ENCODE measurements around the gene CDNF. TPM values are rescaled to one million over a fixed set of nuclear protein-coding genes. Genes with fewer than 3 reads are reported as not detected.
A peak's percentile ranks its signal among the peaks of the same experiment; 100 is the strongest.

The CDNF gene
- polyA plus RNA-seq, 1 donor (not counting 4 experiments of a cell fraction or from before 2014, with no cell fraction given): 1.4 TPM

DNA sequence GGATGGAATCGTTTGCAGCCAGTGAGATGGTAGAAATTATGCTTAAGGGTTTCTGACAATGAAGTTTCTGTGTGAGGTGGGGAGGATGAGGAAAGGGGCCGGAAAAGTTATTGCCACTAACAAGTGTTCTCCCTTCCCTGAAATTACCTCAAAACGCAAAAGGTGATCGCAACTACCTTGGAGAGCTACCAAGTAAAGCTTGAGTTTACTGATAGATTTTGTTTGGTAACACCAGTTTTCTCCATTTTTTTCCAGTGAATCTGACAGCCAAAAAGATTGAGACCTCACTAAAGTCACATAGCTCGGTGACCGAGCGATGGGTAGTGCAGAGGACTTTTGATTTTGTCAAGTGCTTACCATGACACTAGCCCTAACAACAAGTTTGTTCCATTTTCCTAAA is 42.4 kb upstream of the CDNF start:
- H3K4me1 ChIP-seq (ENCODE audit: control insufficient read depth, extremely low read depth, insufficient read depth, low read length): peaks cover 20% of the 10 kb centered on the region
- H3K9me3 ChIP-seq (ENCODE audit: control insufficient read depth, low read depth, low read length): no peaks in the 10 kb centered on the region
- peak overlapping the region; percentile 99 for H3K9ac ChIP-seq (ENCODE audit: control insufficient read depth, extremely low read depth, insufficient read depth, low read length)
- peak overlapping the region; percentile 76 for H2AFZ ChIP-seq (ENCODE audit: control insufficient read depth, low read length)
- DNase-seq (ENCODE audit: low read depth, low spot score) (no peak), FAIRE-seq (no peak)
- dilution Hi-C loops (cut with MboI; ENCODE audit: extremely low pct_ligation_motif_present, low sequenced_read_pairs): no loop called here
- H3K79me2 ChIP-seq (ENCODE audit: control insufficient read depth, insufficient read depth, low read length): peaks cover 77% of the 10 kb centered on the region
- peak overlapping the region; percentile 0 to 89 (median 80) for H3K4me3 ChIP-seq (ENCODE audit: control insufficient read depth in 2 of 3, extremely low read depth in 1 of 3, insufficient read depth in 2 of 3, low read depth in 1 of 3, low read length in 3 of 3)
- peaks cover 2 to 7% of the 10 kb centered on the region in 2 experiments for H3K36me3 ChIP-seq (ENCODE audit: control insufficient read depth in 2 of 2, extremely low read depth in 1 of 2, insufficient read depth in 2 of 2, low read length in 2 of 2)
- H3K27me3 ChIP-seq (ENCODE audit: control insufficient read depth, extremely low read depth, insufficient read depth, low read length): no peaks in the 10 kb centered on the region
- TF ChIP-seq EZH2 (IDR thresholded peaks at IDR 0.05; ENCODE audit: low read length): no peak
- TF ChIP-seq, protein P1, sequence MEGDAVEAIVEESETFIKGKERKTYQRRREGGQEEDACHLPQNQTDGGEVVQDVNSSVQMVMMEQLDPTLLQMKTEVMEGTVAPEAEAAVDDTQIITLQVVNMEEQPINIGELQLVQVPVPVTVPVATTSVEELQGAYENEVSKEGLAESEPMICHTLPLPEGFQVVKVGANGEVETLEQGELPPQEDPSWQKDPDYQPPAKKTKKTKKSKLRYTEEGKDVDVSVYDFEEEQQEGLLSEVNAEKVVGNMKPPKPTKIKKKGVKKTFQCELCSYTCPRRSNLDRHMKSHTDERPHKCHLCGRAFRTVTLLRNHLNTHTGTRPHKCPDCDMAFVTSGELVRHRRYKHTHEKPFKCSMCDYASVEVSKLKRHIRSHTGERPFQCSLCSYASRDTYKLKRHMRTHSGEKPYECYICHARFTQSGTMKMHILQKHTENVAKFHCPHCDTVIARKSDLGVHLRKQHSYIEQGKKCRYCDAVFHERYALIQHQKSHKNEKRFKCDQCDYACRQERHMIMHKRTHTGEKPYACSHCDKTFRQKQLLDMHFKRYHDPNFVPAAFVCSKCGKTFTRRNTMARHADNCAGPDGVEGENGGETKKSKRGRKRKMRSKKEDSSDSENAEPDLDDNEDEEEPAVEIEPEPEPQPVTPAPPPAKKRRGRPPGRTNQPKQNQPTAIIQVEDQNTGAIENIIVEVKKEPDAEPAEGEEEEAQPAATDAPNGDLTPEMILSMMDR (optimal IDR thresholded peaks at IDR 0.05 in 1 of 3, IDR thresholded peaks at IDR 0.05 in 1 of 3, conservative IDR thresholded peaks at IDR 0.05 in 1 of 3; ENCODE audit: extremely low read depth in 1 of 3, insufficient read depth in 2 of 3, low read length in 3 of 3): no peak
- H4K20me1 ChIP-seq (ENCODE audit: control insufficient read depth, extremely low read depth, insufficient read depth, low read length): no peaks in the 10 kb centered on the region
- H3K4me2 ChIP-seq (ENCODE audit: control insufficient read depth, extremely low read depth, insufficient read depth, low read depth, low read length): peak overlapping the region; percentile 97
- H3K9me1 ChIP-seq (ENCODE audit: control insufficient read depth, extremely low read depth, insufficient read depth, low read length): peaks cover 2% of the 10 kb centered on the region
- peak overlapping the region; percentile 96 for H3K27ac ChIP-seq (ENCODE audit: control insufficient read depth, insufficient read depth, low read length)

DNA sequence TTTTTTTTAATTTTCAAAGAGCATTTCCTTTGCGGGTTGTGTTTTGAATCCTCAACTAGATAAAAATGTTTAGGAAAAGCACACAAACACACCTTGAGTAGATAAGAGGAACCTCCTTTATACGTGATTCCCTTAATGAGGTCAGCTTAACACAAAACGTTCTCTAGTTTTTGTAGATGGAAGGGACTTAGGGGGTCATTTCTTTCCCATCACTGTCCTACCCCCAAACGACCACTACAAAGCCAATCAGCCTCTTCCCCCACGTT is 42.0 kb upstream of the CDNF start:
- Histone ChIP-seq H3K79me2 (ENCODE audit: control insufficient read depth, insufficient read depth, low read length) (peaks cover 73% of the 10 kb centered on the region), H3K27ac (ENCODE audit: control insufficient read depth, insufficient read depth, low read length) (peak overlapping the region; percentile 96), H3K9ac (ENCODE audit: control insufficient read depth, extremely low read depth, insufficient read depth, low read length) (peak overlapping the region; percentile 99), H3K36me3 (ENCODE audit: control insufficient read depth in 2 of 2, extremely low read depth in 1 of 2, insufficient read depth in 2 of 2, low read length in 2 of 2) (peaks cover 2 to 7% of the 10 kb centered on the region in 2 experiments), H3K9me3 (ENCODE audit: control insufficient read depth, low read depth, low read length) (no peaks in the 10 kb centered on the region), H3K4me2 (ENCODE audit: control insufficient read depth, extremely low read depth, insufficient read depth, low read depth, low read length) (peak overlapping the region; percentile 97), H3K4me1 (ENCODE audit: control insufficient read depth, extremely low read depth, insufficient read depth, low read length) (peaks cover 20% of the 10 kb centered on the region), H3K27me3 (ENCODE audit: control insufficient read depth, extremely low read depth, insufficient read depth, low read length) (no peaks in the 10 kb centered on the region), H3K4me3 (ENCODE audit: control insufficient read depth in 2 of 3, extremely low read depth in 1 of 3, insufficient read depth in 2 of 3, low read depth in 1 of 3, low read length in 3 of 3) (peak overlapping the region; percentile 80 to 100 (median 89)), H3K9me1 (ENCODE audit: control insufficient read depth, extremely low read depth, insufficient read depth, low read length) (peaks cover 2% of the 10 kb centered on the region), H4K20me1 (ENCODE audit: control insufficient read depth, extremely low read depth, insufficient read depth, low read length) (no peaks in the 10 kb centered on the region), H2AFZ (ENCODE audit: control insufficient read depth, low read length) (peak overlapping the region; percentile 76)
- dilution Hi-C loops (cut with MboI; ENCODE audit: extremely low pct_ligation_motif_present, low sequenced_read_pairs): no loop called here
- FAIRE-seq: no peak
- no peak for DNase-seq (ENCODE audit: low read depth, low spot score)
- no peak for TF ChIP-seq EZH2 (IDR thresholded peaks at IDR 0.05; ENCODE audit: low read length)
- TF ChIP-seq, protein P1 (optimal IDR thresholded peaks at IDR 0.05 in 1 of 3, IDR thresholded peaks at IDR 0.05 in 1 of 3, conservative IDR thresholded peaks at IDR 0.05 in 1 of 3; ENCODE audit: extremely low read depth in 1 of 3, insufficient read depth in 2 of 3, low read length in 3 of 3): no peak
